Astrocyte (in vitro differentiated cells and primary cell): ENCODE data around the gene SDF2. TPM values are rescaled to one million over a fixed set of nuclear protein-coding genes. Genes with fewer than 3 reads are reported as not detected.

Source experiments
- DNase-seq: peaks from one replicate; pipeline ENCODE4 v3.0.0-alpha.2; 2010; ENCODE audit warnings: low read depth
- FAIRE-seq: peaks from 2 replicates; lab custom pipeline; 2011; peaks lifted over from hg19 to GRCh38; lab: Jason Lieb, UNC
- H2AFZ ChIP-seq: 2 replicates; pipeline ENCODE4 v1.6.0; 2012; ENCODE audit warnings: low read depth, low read length, inconsistent platforms
- H3K27ac ChIP-seq: 2 replicates; pipeline ENCODE4 v1.5.1; 2011; ENCODE audit warnings: low read depth, low read length, inconsistent platforms
- H3K27me3 ChIP-seq: 2 replicates; pipeline ENCODE4 v1.6.0; 2011; ENCODE audit warnings: low read length, inconsistent platforms; ENCODE audit not compliant: insufficient read depth
- H3K36me3 ChIP-seq: 2 replicates; pipeline ENCODE4 v1.5.1; 2011; ENCODE audit warnings: low read length, inconsistent platforms; ENCODE audit not compliant: insufficient read depth
- H3K4me1 ChIP-seq: 2 replicates; pipeline ENCODE4 v1.5.1; 2011; ENCODE audit warnings: low read length, inconsistent platforms; ENCODE audit not compliant: insufficient read depth
- H3K4me2 ChIP-seq: 2 replicates; pipeline ENCODE4 v1.6.0; 2012; ENCODE audit warnings: low read length, inconsistent platforms
- H3K4me3 ChIP-seq: 2 replicates; pipeline ENCODE4 v1.5.1; 2011; ENCODE audit warnings: low read depth, mild to moderate bottlenecking, low read length, inconsistent platforms; ENCODE audit not compliant: insufficient read depth
- H3K79me2 ChIP-seq: 2 replicates; pipeline ENCODE4 v1.6.0; 2012; ENCODE audit warnings: mild to moderate bottlenecking, low read length, inconsistent platforms; ENCODE audit not compliant: insufficient read depth
- H3K9ac ChIP-seq: 2 replicates; pipeline ENCODE4 v1.6.0; 2012; ENCODE audit warnings: mild to moderate bottlenecking, low read length, inconsistent platforms
- H3K9me3 ChIP-seq: 2 replicates; pipeline ENCODE4 v1.5.1; 2012; ENCODE audit warnings: low read depth, mild to moderate bottlenecking, low read length, inconsistent platforms; ENCODE audit not compliant: insufficient read depth
- H4K20me1 ChIP-seq: 2 replicates; pipeline ENCODE4 v1.6.0; 2012; ENCODE audit warnings: low read length, inconsistent platforms; ENCODE audit not compliant: insufficient read depth
- H3K27ac Mint-ChIP-seq: one replicate; pipeline ENCODE4 v1.8.0; 2021; ENCODE audit warnings: mild to moderate bottlenecking, mixed read lengths; ENCODE audit not compliant: unreplicated experiment
- H3K27me3 Mint-ChIP-seq: one replicate; pipeline ENCODE4 v1.8.0; 2021; ENCODE audit warnings: low read depth, mixed read lengths; ENCODE audit not compliant: unreplicated experiment
- H3K36me3 Mint-ChIP-seq: one replicate; pipeline ENCODE4 v1.8.0; 2021; ENCODE audit warnings: low read depth, mixed read lengths; ENCODE audit not compliant: unreplicated experiment
- H3K4me1 Mint-ChIP-seq: one replicate; pipeline ENCODE4 v1.8.0; 2021; ENCODE audit warnings: low read depth, mixed read lengths; ENCODE audit not compliant: unreplicated experiment
- H3K4me3 Mint-ChIP-seq: one replicate; pipeline ENCODE4 v1.8.0; 2021; ENCODE audit warnings: mild to moderate bottlenecking, moderate library complexity, mixed read lengths; ENCODE audit not compliant: unreplicated experiment
- H3K9me3 Mint-ChIP-seq: one replicate; pipeline ENCODE4 v1.8.0; 2021; ENCODE audit warnings: mild to moderate bottlenecking, mixed read lengths; ENCODE audit not compliant: unreplicated experiment
- CTCF ChIP-seq: IDR thresholded peaks from 2 replicates; pipeline ENCODE4 v1.5.1; 2011; ENCODE audit warnings: low read depth, mild to moderate bottlenecking, inconsistent platforms, low read length, moderate library complexity; ENCODE audit not compliant: insufficient read depth
- EZH2 ChIP-seq: IDR thresholded peaks from 2 replicates; pipeline ENCODE4 v1.6.1; 2012; ENCODE audit warnings: mild to moderate bottlenecking, low read length, inconsistent platforms; ENCODE audit not compliant: insufficient read depth
- total RNA-seq: library from RNA; stranded (reverse); gene quantifications from 2 replicates; pipeline ENCODE4 v1.2.1, GENCODE V29; 2021

Gene SDF2
- total RNA-seq, 1 donor from 2014 or later: 71.2 TPM

- no peak overlapping the region for H3K27ac Mint-ChIP-seq
- H3K27me3 Mint-ChIP-seq: no peaks in the 10 kb centered on the region
- Histone ChIP-seq H3K79me2 (no peaks in the 10 kb centered on the region), H3K9ac (no peak overlapping the region), H3K27me3 (no peaks in the 10 kb centered on the region), H3K4me3 (no peak overlapping the region), H2AFZ (no peak overlapping the region), H3K27ac (no peak overlapping the region), H3K4me1 (no peaks in the 10 kb centered on the region), H3K4me2 (no peak overlapping the region), H3K9me3 (no peaks in the 10 kb centered on the region), H3K36me3 (peaks cover 62% of the 10 kb centered on the region), H4K20me1 (peaks cover 14% of the 10 kb centered on the region)
- no peaks in the 10 kb centered on the region for H3K9me3 Mint-ChIP-seq
- DNase-seq (no peak), FAIRE-seq (no peak)
- H3K4me1 Mint-ChIP-seq: no peaks in the 10 kb centered on the region
- H3K4me3 Mint-ChIP-seq: no peak overlapping the region
- H3K36me3 Mint-ChIP-seq: peaks cover 38% of the 10 kb centered on the region
- TF ChIP-seq CTCF (no peak), EZH2 (no peak)
Measured at GRCh38 chr17:28616281-28616680, 45.4 kb downstream of the SDF2 start.

GRCh38 chr17:28615260-28615940, 46.3 kb downstream of the SDF2 start:
- H3K4me3 ChIP-seq: no peak overlapping the region
- H3K27me3 ChIP-seq: no peaks in the 10 kb centered on the region
- no peak for FAIRE-seq
- Mint-ChIP-seq H3K9me3 (no peaks in the 10 kb centered on the region), H3K4me1 (no peaks in the 10 kb centered on the region), H3K36me3 (peaks cover 38% of the 10 kb centered on the region), H3K27me3 (no peaks in the 10 kb centered on the region), H3K4me3 (no peak overlapping the region), H3K27ac (no peak overlapping the region)
- peaks cover 53% of the 10 kb centered on the region for H3K36me3 ChIP-seq
- no peak overlapping the region for H3K9ac ChIP-seq
- no peaks in the 10 kb centered on the region for H3K4me1 ChIP-seq
- no peak overlapping the region for H3K27ac ChIP-seq
- no peak for DNase-seq
- H4K20me1 ChIP-seq: peaks cover 14% of the 10 kb centered on the region
- H2AFZ ChIP-seq: no peak overlapping the region
- H3K9me3 ChIP-seq: no peaks in the 10 kb centered on the region
- no peak overlapping the region for H3K4me2 ChIP-seq
- no peaks in the 10 kb centered on the region for H3K79me2 ChIP-seq
- TF ChIP-seq EZH2 (no peak), CTCF (no peak)

GRCh38 chr17:28613931-28614381, 47.8 kb downstream of the SDF2 start, which contains the start of gene RSKR:
Gene RSKR (minus strand): TSS chr17:28614185. CDS start chr17:28614161, 24 bp downstream.
- Mint-ChIP-seq H3K27me3 (no peaks in the 10 kb centered on the region), H3K9me3 (no peaks in the 10 kb centered on the region), H3K27ac (no peak within 1 kb of the TSS), H3K36me3 (peaks cover 28% of the 10 kb centered on the region), H3K4me3 (no peak within 1 kb of the TSS), H3K4me1 (no peaks in the 10 kb centered on the region)
- no peak within 1 kb of the TSS for H3K9ac ChIP-seq
- no peaks in the 10 kb centered on the region for H3K27me3 ChIP-seq
- H4K20me1 ChIP-seq: peaks cover 14% of the 10 kb centered on the region
- H3K9me3 ChIP-seq: no peaks in the 10 kb centered on the region
- H3K4me1 ChIP-seq: no peaks in the 10 kb centered on the region
- FAIRE-seq (no peak), DNase-seq (no peak)
- no peak within 1 kb of the TSS for H2AFZ ChIP-seq
- no peak within 1 kb of the TSS for H3K27ac ChIP-seq
- H3K4me3 ChIP-seq: no peak within 1 kb of the TSS
- no peak within 1 kb of the TSS for H3K4me2 ChIP-seq
- TF ChIP-seq CTCF: no peak
- TF ChIP-seq EZH2: no peak
- no peaks in the 10 kb centered on the region for H3K79me2 ChIP-seq
- H3K36me3 ChIP-seq: peaks cover 40% of the 10 kb centered on the region
